NT2/D1 (cell line): ENCODE measurements around the gene METAP2.
"Not testable (repeated sequence)": the region's sequence is repeated elsewhere in the genome, so short reads cannot be mapped to it uniquely, and the experiment has no call there.

ENCODE experiments used
- DNase-seq: peaks from one replicate; pipeline ENCODE4 v3.0.0-alpha.2; 2011; ENCODE audit warnings: low read depth, low spot score
- H3K27me3 ChIP-seq: 2 replicates; pipeline ENCODE4 v1.6.0; 2011; ENCODE audit warnings: mild to moderate bottlenecking; ENCODE audit not compliant: insufficient read length, insufficient read depth
- H3K36me3 ChIP-seq: 2 replicates; pipeline ENCODE4 v1.6.1; 2011; ENCODE audit warnings: mild to moderate bottlenecking, low read length, mixed read lengths; ENCODE audit not compliant: insufficient read depth, insufficient read length
- H3K4me1 ChIP-seq: 2 replicates; pipeline ENCODE4 v1.5.1; 2011; ENCODE audit not compliant: insufficient read depth, insufficient read length
- H3K4me3 ChIP-seq: 2 replicates; pipeline ENCODE4 v1.5.1; 2011; ENCODE audit warnings: low read depth; ENCODE audit not compliant: insufficient read length
- H3K9ac ChIP-seq: 2 replicates; pipeline ENCODE4 v1.6.0; 2011; ENCODE audit warnings: low read depth; ENCODE audit not compliant: insufficient read length
- H3K9me3 ChIP-seq: 2 replicates; pipeline ENCODE4 v1.5.1; 2011; ENCODE audit warnings: mild to moderate bottlenecking, low read length; ENCODE audit not compliant: insufficient read depth
- SUZ12 ChIP-seq: IDR thresholded peaks from 2 replicates; pipeline ENCODE4 v1.6.1; 2011; ENCODE audit not compliant: insufficient read length, insufficient read depth; ENCODE audit errors: extremely low read depth
- YY1 ChIP-seq: IDR thresholded peaks from 2 replicates; pipeline ENCODE4 v1.6.1; 2011; ENCODE audit not compliant: insufficient read length, insufficient read depth
- ZNF274 ChIP-seq: IDR thresholded peaks from 2 replicates; pipeline ENCODE4 v1.6.1; 2011; ENCODE audit warnings: mild to moderate bottlenecking, low read depth, low read length

Gene METAP2

DNA sequence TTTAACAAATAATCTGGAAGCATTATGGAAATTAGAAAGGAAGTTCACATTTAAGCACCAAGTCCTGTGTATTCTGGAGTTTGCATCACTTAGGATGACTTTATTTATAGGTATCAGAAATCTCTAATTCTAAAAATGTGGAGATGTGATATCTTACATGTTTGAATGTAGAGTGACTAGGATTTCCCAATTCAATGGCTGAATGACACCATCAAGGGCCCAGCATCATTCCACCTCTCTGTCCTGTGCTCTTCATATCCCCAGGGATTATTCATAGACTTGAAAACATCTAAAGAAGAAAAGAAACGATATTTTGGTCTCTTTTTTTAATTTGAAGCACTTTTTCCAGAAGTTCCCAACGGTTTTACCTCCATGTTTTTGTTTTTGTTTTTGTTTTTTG, 15.2 kb upstream of the METAP2 start:
- H3K4me3 ChIP-seq, result no peak overlapping the region
- H3K36me3 ChIP-seq, result no peaks in the 10 kb centered on the region
- TF ChIP-seq YY1, result no peak
- no peak for TF ChIP-seq ZNF274
- TF ChIP-seq SUZ12, result no peak
- H3K4me1 ChIP-seq, result peaks cover 1% of the 10 kb centered on the region
- no peak overlapping the region for H3K9ac ChIP-seq
- H3K9me3 ChIP-seq, result peaks cover 30% of the 10 kb centered on the region
- DNase-seq, result no peak
- H3K27me3 ChIP-seq, result no peaks in the 10 kb centered on the region

DNA sequence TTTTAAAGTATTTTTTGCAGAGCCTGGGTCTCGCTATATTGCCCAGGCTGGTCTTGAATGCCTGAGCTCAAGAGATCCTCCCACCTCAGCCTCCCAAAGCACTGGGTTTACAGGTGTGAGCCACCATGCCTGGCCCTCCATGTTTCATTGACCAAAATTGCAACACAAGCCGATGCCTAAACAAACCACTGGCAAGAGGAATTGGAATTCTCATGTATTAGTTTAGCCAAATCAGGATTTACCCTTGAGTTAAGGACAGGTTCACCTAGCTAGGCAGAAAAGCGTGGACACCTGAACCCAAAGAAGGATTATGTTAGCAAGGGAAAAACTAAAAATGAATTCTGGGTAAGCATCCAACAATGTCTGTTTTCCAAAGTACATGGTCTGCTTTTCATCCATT, 14.6 kb upstream of the METAP2 start:
- Histone ChIP-seq H3K27me3 (no peaks in the 10 kb centered on the region), H3K4me1 (peaks cover 1% of the 10 kb centered on the region), H3K9me3 (peaks cover 30% of the 10 kb centered on the region), H3K9ac (no peak overlapping the region), H3K4me3 (no peak overlapping the region), H3K36me3 (no peaks in the 10 kb centered on the region)
- DNase-seq, result no peak
- TF ChIP-seq SUZ12 (no peak), ZNF274 (no peak), YY1 (no peak)

DNA sequence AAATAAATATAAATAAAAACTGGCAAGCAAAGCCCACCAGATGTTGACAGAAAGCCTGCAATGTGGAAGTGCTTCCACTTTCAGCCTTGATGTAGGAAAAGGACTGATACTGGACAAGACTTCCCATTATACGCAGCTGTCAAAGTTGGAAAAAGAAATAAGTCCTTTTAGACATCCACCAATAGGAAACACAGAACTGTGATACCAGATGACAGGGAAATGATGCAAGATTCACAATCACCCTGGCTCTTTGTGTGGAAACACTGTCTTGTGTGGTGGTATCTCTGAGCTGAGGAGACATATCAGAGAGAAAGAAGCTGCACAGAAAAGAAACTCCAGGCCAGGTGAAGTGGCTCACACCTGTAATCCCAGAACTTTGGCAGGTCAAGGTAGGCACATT, 13.8 kb upstream of the METAP2 start:
- H3K9ac ChIP-seq, result no peak overlapping the region
- no peaks in the 10 kb centered on the region for H3K36me3 ChIP-seq
- peaks cover 1% of the 10 kb centered on the region for H3K4me1 ChIP-seq
- no peaks in the 10 kb centered on the region for H3K27me3 ChIP-seq
- TF ChIP-seq YY1, result no peak
- no peak for TF ChIP-seq SUZ12
- TF ChIP-seq ZNF274, result no peak
- DNase-seq, result no peak
- H3K4me3 ChIP-seq, result no peak overlapping the region
- peaks cover 30% of the 10 kb centered on the region for H3K9me3 ChIP-seq

DNA sequence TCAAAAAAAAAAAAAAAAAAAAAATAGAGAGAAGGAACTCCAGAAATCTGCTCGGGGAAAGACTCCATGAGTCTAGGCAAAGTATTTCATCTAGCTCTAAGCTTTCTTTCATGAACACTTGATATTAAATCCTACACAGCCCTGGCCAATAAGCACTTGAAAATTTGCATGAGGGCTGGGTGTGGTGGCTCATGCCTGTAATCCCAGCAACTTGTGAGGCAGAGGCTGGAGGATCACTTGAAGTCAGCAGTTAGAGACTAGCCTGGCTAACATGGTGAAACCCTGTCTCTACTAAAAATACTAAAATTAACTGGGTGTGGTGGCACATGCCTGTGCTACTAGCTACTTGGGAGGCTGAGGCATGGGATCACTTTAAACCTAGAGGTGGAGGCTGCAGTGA, 13.1 kb upstream of the METAP2 start:
- no peak for TF ChIP-seq SUZ12
- no peak for TF ChIP-seq ZNF274
- TF ChIP-seq YY1, result no peak
- Histone ChIP-seq H3K27me3 (no peaks in the 10 kb centered on the region), H3K9me3 (peaks cover 30% of the 10 kb centered on the region), H3K4me3 (no peak overlapping the region), H3K36me3 (no peaks in the 10 kb centered on the region), H3K4me1 (no peaks in the 10 kb centered on the region), H3K9ac (no peak overlapping the region)
- no peak for DNase-seq

DNA sequence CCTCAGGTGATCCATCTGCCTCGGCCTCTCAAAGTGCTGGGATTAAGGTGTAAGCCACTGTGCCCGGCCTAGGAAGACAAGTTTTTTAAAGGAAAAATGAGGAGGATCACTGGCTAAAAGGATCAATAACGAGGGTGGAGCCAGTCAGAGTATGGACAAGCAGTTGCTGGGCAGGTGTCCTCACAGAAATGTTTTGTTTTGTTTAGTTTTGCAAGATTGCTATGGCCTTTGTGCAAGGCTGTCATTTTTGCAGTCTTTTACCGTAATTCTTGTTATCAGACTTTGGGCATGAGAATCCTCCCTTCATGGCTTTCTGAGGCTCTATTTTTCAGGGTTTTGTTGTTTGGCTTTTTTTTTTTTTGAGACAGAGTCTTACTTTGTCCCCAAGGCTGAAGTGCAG, 11.9 kb upstream of the METAP2 start:
- H3K9me3 ChIP-seq, result peaks cover 18% of the 10 kb centered on the region
- TF ChIP-seq SUZ12 (no peak), ZNF274 (no peak), YY1 (no peak)
- H3K36me3 ChIP-seq, result no peaks in the 10 kb centered on the region
- H3K27me3 ChIP-seq, result no peaks in the 10 kb centered on the region
- no peak overlapping the region for H3K4me3 ChIP-seq
- H3K9ac ChIP-seq, result no peak overlapping the region
- H3K4me1 ChIP-seq, result no peaks in the 10 kb centered on the region
- DNase-seq, result no peak

DNA sequence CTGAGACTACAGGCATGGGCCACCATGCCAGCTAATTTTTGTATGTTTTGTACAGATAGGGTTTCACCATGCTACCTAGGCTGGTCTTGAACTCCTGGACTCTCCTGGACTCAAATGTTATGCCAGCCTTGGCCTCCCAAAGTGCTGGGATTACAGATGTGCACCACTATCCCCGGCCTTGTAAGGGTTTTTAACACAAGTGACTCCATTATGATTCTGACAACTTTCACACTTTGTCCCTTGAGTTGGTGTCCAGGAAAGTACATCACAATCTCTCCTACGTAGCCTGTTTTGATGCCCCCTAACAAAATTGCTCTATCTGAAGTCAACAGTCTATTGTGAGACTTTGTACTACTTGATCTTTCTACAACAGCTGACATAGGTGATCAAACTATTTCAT, 11.4 kb upstream of the METAP2 start:
- no peak overlapping the region for H3K9ac ChIP-seq
- H3K4me3 ChIP-seq, result no peak overlapping the region
- H3K9me3 ChIP-seq, result peaks cover 14% of the 10 kb centered on the region
- H3K4me1 ChIP-seq, result no peaks in the 10 kb centered on the region
- H3K27me3 ChIP-seq, result no peaks in the 10 kb centered on the region
- DNase-seq, result no peak
- no peak for TF ChIP-seq SUZ12
- no peak for TF ChIP-seq ZNF274
- TF ChIP-seq YY1, result no peak
- no peaks in the 10 kb centered on the region for H3K36me3 ChIP-seq

DNA sequence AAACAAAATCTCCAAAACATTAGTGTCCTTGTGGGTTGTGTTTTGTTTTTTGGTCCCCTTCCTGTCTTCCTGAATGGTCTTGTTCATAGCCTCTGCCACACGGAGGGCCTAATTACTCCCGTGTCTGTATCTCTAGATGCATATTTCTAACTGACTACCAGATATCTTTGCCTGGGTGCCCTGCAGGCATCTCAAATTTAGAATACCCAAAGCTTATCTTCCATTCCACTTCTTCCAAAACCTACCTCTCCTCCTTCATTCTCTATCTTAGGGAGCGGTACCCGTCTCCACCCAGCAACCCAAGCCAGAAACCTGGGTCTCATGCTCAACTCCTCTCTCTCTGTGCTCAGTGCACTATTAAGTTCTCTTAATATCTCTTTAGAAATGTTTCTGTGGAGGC, 10.9 kb upstream of the METAP2 start:
- Histone ChIP-seq H3K9ac (no peak overlapping the region), H3K27me3 (no peaks in the 10 kb centered on the region), H3K4me1 (no peaks in the 10 kb centered on the region), H3K9me3 (peaks cover 9% of the 10 kb centered on the region), H3K36me3 (no peaks in the 10 kb centered on the region), H3K4me3 (no peak overlapping the region)
- DNase-seq, result no peak
- TF ChIP-seq SUZ12 (no peak), YY1 (no peak), ZNF274 (no peak)

DNA sequence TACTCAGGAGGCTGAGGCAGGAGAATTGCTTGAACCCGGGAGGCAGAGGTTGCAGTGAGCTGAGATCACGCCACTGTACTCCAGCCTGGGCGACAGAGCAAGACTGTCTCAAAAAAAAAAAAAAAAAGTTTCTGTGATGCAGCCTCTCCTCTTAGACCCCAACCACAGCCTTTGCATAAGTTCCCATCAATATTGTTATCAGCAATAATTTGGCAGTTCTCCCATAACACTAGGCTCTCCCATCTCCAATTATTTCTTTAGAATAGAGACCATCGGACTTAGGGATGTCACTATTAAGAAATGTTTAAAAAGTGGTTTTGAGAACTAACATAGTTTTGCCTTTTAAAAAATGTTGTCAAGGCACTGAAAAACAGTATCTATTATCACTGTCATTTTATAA, 10.2 kb upstream of the METAP2 start:
- not testable (repeated sequence) for H3K4me1 ChIP-seq

More for the DNA sequence above, 10.2 kb upstream of the METAP2 start:
- DNase-seq, H3K36me3 ChIP-seq, H3K9me3 ChIP-seq, H3K4me3 ChIP-seq, H3K27me3 ChIP-seq, H3K9ac ChIP-seq: not testable (repeated sequence)
